ENCODE data around the gene TMEM145. TPM values are rescaled to one million over a fixed set of nuclear protein-coding genes. Genes with fewer than 3 reads are reported as not detected.

Gene TMEM145
- total RNA-seq, 1 experiment from 2014 or later: 1.5 TPM

DNA sequence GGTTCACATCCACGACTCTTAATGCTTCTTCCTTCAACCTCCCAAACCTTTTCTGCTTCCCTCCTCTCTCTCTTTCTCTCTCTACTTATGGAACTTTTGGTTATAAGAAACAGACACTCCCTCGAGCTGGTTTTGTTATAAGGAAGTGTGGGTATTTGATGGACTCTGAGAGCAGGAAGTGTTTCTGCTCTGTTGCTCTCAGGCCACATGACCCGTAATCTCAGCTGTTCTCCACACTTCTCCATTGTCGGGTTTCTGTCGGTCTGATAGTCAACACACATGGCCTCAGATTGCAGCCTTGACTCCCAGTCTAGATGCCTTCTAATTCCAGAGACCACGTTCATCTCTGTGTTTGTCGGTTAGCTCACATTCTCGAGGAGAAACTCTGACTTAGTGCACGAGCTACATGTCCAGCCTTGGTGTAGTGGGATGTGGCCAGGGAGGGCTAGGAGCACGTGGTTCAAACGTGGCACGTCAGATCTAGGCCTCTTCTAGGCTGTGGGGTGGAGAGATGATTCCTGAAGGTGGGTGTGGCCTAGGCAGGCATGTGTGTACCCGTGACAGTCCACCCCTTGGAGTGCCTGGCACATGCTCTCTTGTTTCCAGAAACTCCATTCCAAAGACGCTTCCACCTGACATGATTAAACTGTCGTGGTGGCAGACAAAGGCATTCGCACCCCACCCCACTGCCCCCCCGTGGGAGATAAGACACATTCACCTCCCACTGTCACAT lies 50.7 kb downstream of the TMEM145 start:
- H3K4me3 Mint-ChIP-seq (ENCODE audit: low read depth, unreplicated experiment): no peak overlapping the region
- no peaks in the 10 kb centered on the region for H3K27me3 Mint-ChIP-seq (ENCODE audit: unreplicated experiment)
- BruUV-seq (replicated peaks): no TSS peak
- no peaks in the 10 kb centered on the region for H3K36me3 Mint-ChIP-seq (ENCODE audit: insufficient read depth, unreplicated experiment)
- intact Hi-C loops (cut with micrococcal nuclease; ENCODE audit: unreplicated experiment): no loop called here
- H3K9me3 Mint-ChIP-seq (ENCODE audit: low read depth, unreplicated experiment): peaks cover 10% of the 10 kb centered on the region
- no peak for TF ChIP-seq CTCF (IDR thresholded peaks at IDR 0.05; ENCODE audit: unreplicated experiment)
- no peak for DNase-seq
- H3K4me1 Mint-ChIP-seq (ENCODE audit: low read depth, unreplicated experiment): no peaks in the 10 kb centered on the region
- H3K27ac Mint-ChIP-seq (ENCODE audit: unreplicated experiment): no peak overlapping the region
- CTCF ChIA-PET: no interaction called here

- Mint-ChIP-seq H3K36me3 (ENCODE audit: insufficient read depth, unreplicated experiment) (peaks cover 13% of the 10 kb centered on the region), H3K4me1 (ENCODE audit: low read depth, unreplicated experiment) (no peaks in the 10 kb centered on the region), H3K27me3 (ENCODE audit: unreplicated experiment) (no peaks in the 10 kb centered on the region), H3K4me3 (ENCODE audit: low read depth, unreplicated experiment) (no peak overlapping the region), H3K9me3 (ENCODE audit: low read depth, unreplicated experiment) (peaks cover 10% of the 10 kb centered on the region), H3K27ac (ENCODE audit: unreplicated experiment) (no peak overlapping the region)
- CTCF ChIA-PET: no interaction called here
- no peak for TF ChIP-seq CTCF (IDR thresholded peaks at IDR 0.05; ENCODE audit: unreplicated experiment)
- no peak for DNase-seq
- no TSS peak for BruUV-seq (replicated peaks)
- intact Hi-C loops (cut with micrococcal nuclease; ENCODE audit: unreplicated experiment): no loop called here
Measured at GRCh38 chr19:42366673-42367072, 53.6 kb downstream of the TMEM145 start.

DNA sequence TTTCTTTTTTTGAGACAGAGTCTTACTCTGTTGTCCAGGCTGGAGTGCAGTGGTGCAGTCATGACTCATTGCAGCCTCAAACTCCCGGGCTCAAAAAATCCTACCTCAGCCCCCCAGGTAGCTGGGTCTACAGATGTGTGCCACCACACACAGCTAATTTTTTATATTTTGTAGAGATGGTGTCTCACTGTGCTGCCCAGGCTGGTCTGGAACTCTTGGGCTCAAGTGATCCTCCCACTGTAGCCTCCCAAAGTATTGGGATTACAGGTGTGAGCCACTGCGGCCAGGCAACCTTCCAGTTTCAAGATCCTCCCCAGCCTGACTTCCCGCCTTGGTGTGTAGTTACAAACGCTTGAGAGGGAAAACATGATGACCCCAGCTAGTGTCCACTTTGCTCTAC lies 54.8 kb downstream of the TMEM145 start:
- intact Hi-C loops (cut with micrococcal nuclease; ENCODE audit: unreplicated experiment): no loop called here
- no TSS peak for BruUV-seq (replicated peaks)
- Mint-ChIP-seq H3K4me3 (ENCODE audit: low read depth, unreplicated experiment) (no peak overlapping the region), H3K27me3 (ENCODE audit: unreplicated experiment) (no peaks in the 10 kb centered on the region), H3K27ac (ENCODE audit: unreplicated experiment) (no peak overlapping the region), H3K4me1 (ENCODE audit: low read depth, unreplicated experiment) (no peaks in the 10 kb centered on the region), H3K9me3 (ENCODE audit: low read depth, unreplicated experiment) (peaks cover 10% of the 10 kb centered on the region), H3K36me3 (ENCODE audit: insufficient read depth, unreplicated experiment) (peaks cover 17% of the 10 kb centered on the region)
- no peak for DNase-seq
- CTCF ChIA-PET: no interaction called here
- no peak for TF ChIP-seq CTCF (IDR thresholded peaks at IDR 0.05; ENCODE audit: unreplicated experiment)

- DNase-seq: no peak
- CTCF ChIA-PET: no interaction called here
- TF ChIP-seq CTCF (IDR thresholded peaks at IDR 0.05; ENCODE audit: unreplicated experiment): no peak
- no peak overlapping the region for H3K4me3 Mint-ChIP-seq (ENCODE audit: low read depth, unreplicated experiment)
- H3K9me3 Mint-ChIP-seq (ENCODE audit: low read depth, unreplicated experiment): peaks cover 8% of the 10 kb centered on the region
- no peaks in the 10 kb centered on the region for H3K4me1 Mint-ChIP-seq (ENCODE audit: low read depth, unreplicated experiment)
- H3K27ac Mint-ChIP-seq (ENCODE audit: unreplicated experiment): no peak overlapping the region
- no peaks in the 10 kb centered on the region for H3K27me3 Mint-ChIP-seq (ENCODE audit: unreplicated experiment)
- no TSS peak for BruUV-seq (replicated peaks)
- intact Hi-C loops (cut with micrococcal nuclease; ENCODE audit: unreplicated experiment): no loop called here
- peaks cover 17% of the 10 kb centered on the region for H3K36me3 Mint-ChIP-seq (ENCODE audit: insufficient read depth, unreplicated experiment)
Measured at GRCh38 chr19:42368360-42368759, 55.3 kb downstream of the TMEM145 start.

Measured in Calu3 (cell line).